ENCODE measurements around the gene CAPN9. TPM values are rescaled to one million over a fixed set of nuclear protein-coding genes. Genes with fewer than 3 reads are reported as not detected.

CAPN9 gene
- total RNA-seq, 4 donors from 2014 or later: 13.1 TPM; not detected in 3

GRCh38 chr1:230770317-230770716, 23.1 kb downstream of the CAPN9 start:
- no peak for DNase-seq (ENCODE audit: low spot score in 2 of 2)
- Histone ChIP-seq H3K9me3 (no peaks in the 10 kb centered on the region), H3K27me3 (no peaks in the 10 kb centered on the region), H3K36me3 (no peaks in the 10 kb centered on the region), H3K4me1 (peaks cover 0 to 9% (median 0%) of the 10 kb centered on the region in 4 donors), H3K4me3 (no peak overlapping the region), H3K27ac (no peak overlapping the region)
- 91 to 92% methylated on average over 1 of the region's 1 CpG for WGBS, 2 donors
- no peak for TF ChIP-seq POLR2A (IDR thresholded peaks at IDR 0.05)
- no peak for TF ChIP-seq CTCF (IDR thresholded peaks at IDR 0.05)
- no peak for TF ChIP-seq EP300 (IDR thresholded peaks at IDR 0.05)

GRCh38 chr1:230771773-230772354, 24.7 kb downstream of the CAPN9 start:
- Histone ChIP-seq H3K4me1 (peaks cover 0 to 9% (median 0%) of the 10 kb centered on the region in 4 donors), H3K9me3 (no peaks in the 10 kb centered on the region), H3K27me3 (no peaks in the 10 kb centered on the region), H3K4me3 (no peak overlapping the region), H3K27ac (no peak overlapping the region), H3K36me3 (no peaks in the 10 kb centered on the region)
- TF ChIP-seq EP300 (IDR thresholded peaks at IDR 0.05): no peak
- no peak for TF ChIP-seq CTCF (IDR thresholded peaks at IDR 0.05)
- no peak for TF ChIP-seq POLR2A (IDR thresholded peaks at IDR 0.05)
- DNase-seq (ENCODE audit: low spot score in 2 of 2): no peak
- WGBS, 2 donors: 90 to 94% methylated on average over 13 of the region's 13 CpGs

GRCh38 chr1:230772457-230773395, 25.5 kb downstream of the CAPN9 start:
- TF ChIP-seq CTCF (IDR thresholded peaks at IDR 0.05): peak; percentile 39 to 71 (median 45)
- TF ChIP-seq EP300 (IDR thresholded peaks at IDR 0.05): peak in 1 of 2 donors; percentile 21
- TF ChIP-seq POLR2A (IDR thresholded peaks at IDR 0.05): no peak
- Histone ChIP-seq H3K27ac (no peak overlapping the region), H3K4me3 (peak overlapping the region in 1 of 4 donors; percentile 11), H3K9me3 (no peaks in the 10 kb centered on the region), H3K36me3 (no peaks in the 10 kb centered on the region), H3K27me3 (no peaks in the 10 kb centered on the region), H3K4me1 (peaks cover 0 to 9% (median 0%) of the 10 kb centered on the region in 4 donors)
- DNase-seq (ENCODE audit: low spot score in 2 of 2): peak in 1 of 2 donors; percentile 42
- 57 to 59% methylated on average over 14 of the region's 14 CpGs for WGBS, 2 donors

- no peaks in the 10 kb centered on the region for H3K27me3 ChIP-seq
- WGBS, 2 donors: 68 to 79% methylated on average over 11 of the region's 11 CpGs
- H3K27ac ChIP-seq: no peak overlapping the region
- peaks cover 0 to 9% (median 0%) of the 10 kb centered on the region in 4 donors for H3K4me1 ChIP-seq
- no peak for DNase-seq (ENCODE audit: low spot score in 2 of 2)
- no peaks in the 10 kb centered on the region for H3K36me3 ChIP-seq
- TF ChIP-seq CTCF (IDR thresholded peaks at IDR 0.05) (no peak), POLR2A (IDR thresholded peaks at IDR 0.05) (no peak), EP300 (IDR thresholded peaks at IDR 0.05) (no peak)
- H3K9me3 ChIP-seq: no peaks in the 10 kb centered on the region
- H3K4me3 ChIP-seq: peak overlapping the region in 1 of 4 donors; percentile 11
Observed at GRCh38 chr1:230773396-230774033, 26.3 kb downstream of the CAPN9 start.

Measured in tibial nerve (tissue), 4 donors.